CD4-positive, alpha-beta memory T cell (primary cell): Measurements from ENCODE around the gene PRKAG2. TPM values are rescaled to one million over a fixed set of nuclear protein-coding genes. Genes with fewer than 3 reads are reported as not detected.

Source experiments
- CTCF ChIA-PET: fragments of 350-600 bp; sonication (Branson Sonifier 250); formaldehyde crosslinking; loops from one replicate; lab custom pipeline; 2021; ENCODE audit warnings: inconsistent platforms; ENCODE audit not compliant: partially characterized antibody; lab: Charles Lee
- POLR2A ChIA-PET: fragments of 350-600 bp; sonication (Branson Sonifier 250); formaldehyde crosslinking; loops from one replicate; lab custom pipeline; 2021; ENCODE audit not compliant: partially characterized antibody; lab: Charles Lee
- DNase-seq, 5 donors: peaks; one replicate each; pipeline versions ENCODE4 v3.0.0 to v3.0.0-alpha.2; 2020 to 2022; ENCODE audit warnings: mixed read lengths in 1 of 5
- H3K27ac ChIP-seq: one replicate; pipeline ENCODE4 v1.7.0; 2013; ENCODE audit warnings: low read depth, low read length
- H3K27me3 ChIP-seq: 2 replicates; pipeline ENCODE4 v1.7.0; 2013; ENCODE audit warnings: mild to moderate bottlenecking, low read length, moderate library complexity; ENCODE audit not compliant: insufficient read depth
- H3K36me3 ChIP-seq: 2 replicates; pipeline ENCODE4 v1.7.0; 2013; ENCODE audit warnings: mild to moderate bottlenecking, low read length, moderate library complexity; ENCODE audit not compliant: insufficient read depth
- H3K4me1 ChIP-seq: 2 replicates; pipeline ENCODE4 v1.7.0; 2013; ENCODE audit warnings: mild to moderate bottlenecking, low read length, moderate library complexity; ENCODE audit not compliant: insufficient read depth
- H3K4me3 ChIP-seq, 2 donors: one replicate each; pipeline ENCODE4 v1.7.0; 2013; ENCODE audit warnings: low read length in 2 of 2, mild to moderate bottlenecking in 1 of 2
- H3K9me3 ChIP-seq, 2 donors: one replicate each; pipeline ENCODE4 v1.7.0; 2013; ENCODE audit warnings: low read length in 2 of 2, control low read depth in 1 of 2; ENCODE audit not compliant: control insufficient read depth in 1 of 2
- H3K27ac Mint-ChIP-seq, 7 donors: one replicate each; pipeline ENCODE4 v1.8.0; 2020 to 2021; ENCODE audit warnings: mixed read lengths in 7 of 7, mild to moderate bottlenecking in 6 of 7, inconsistent platforms in 3 of 7, moderate library complexity in 3 of 7
- H3K27me3 Mint-ChIP-seq, 2 donors: one replicate each; pipeline ENCODE4 v1.8.0; 2020 to 2021; ENCODE audit warnings: mixed read lengths in 2 of 2
- H3K36me3 Mint-ChIP-seq, 2 donors: one replicate each; pipeline ENCODE4 v1.8.0; 2020 to 2021; ENCODE audit warnings: mixed read lengths in 2 of 2, inconsistent platforms in 1 of 2, mild to moderate bottlenecking in 1 of 2
- H3K4me1 Mint-ChIP-seq, 4 donors: one replicate each; pipeline ENCODE4 v1.8.0; 2020 to 2021; ENCODE audit warnings: mixed read lengths in 4 of 4, mild to moderate bottlenecking in 1 of 4
- H3K4me3 Mint-ChIP-seq, 8 donors: one replicate each; pipeline ENCODE4 v1.8.0; 2020 to 2021; ENCODE audit warnings: mixed read lengths in 8 of 8, mild to moderate bottlenecking in 7 of 8, moderate library complexity in 6 of 8, inconsistent platforms in 3 of 8
- H3K9me3 Mint-ChIP-seq, 8 donors: one replicate each; pipeline ENCODE4 v1.8.0; 2020 to 2021; ENCODE audit warnings: mixed read lengths in 8 of 8, mild to moderate bottlenecking in 5 of 8, inconsistent platforms in 3 of 8, moderate library complexity in 1 of 8
- intact Hi-C: fragments of 100-400 bp; cut with micrococcal nuclease; formaldehyde crosslinking; loops from one replicate; pipeline ENCODE4 v1.15.1; 2023
- polyA plus RNA-seq, 2 donors: library from polyadenylated mRNA; unstranded; fragments of 300-500 nt; fragmentation: Illumina TruSeq; gene quantifications; one replicate each; pipeline ENCODE4 v1.2.3, GENCODE V29; 2021
- total RNA-seq, 2 experiments: library from RNA; stranded (reverse); gene quantifications; one replicate each; pipeline ENCODE4 v1.2.3, GENCODE V29; 2021

Gene PRKAG2
- total and polyA plus RNA-seq, 4 experiments from 2014 or later: 27.4 to 61.0 (median 47.4) TPM

DNA sequence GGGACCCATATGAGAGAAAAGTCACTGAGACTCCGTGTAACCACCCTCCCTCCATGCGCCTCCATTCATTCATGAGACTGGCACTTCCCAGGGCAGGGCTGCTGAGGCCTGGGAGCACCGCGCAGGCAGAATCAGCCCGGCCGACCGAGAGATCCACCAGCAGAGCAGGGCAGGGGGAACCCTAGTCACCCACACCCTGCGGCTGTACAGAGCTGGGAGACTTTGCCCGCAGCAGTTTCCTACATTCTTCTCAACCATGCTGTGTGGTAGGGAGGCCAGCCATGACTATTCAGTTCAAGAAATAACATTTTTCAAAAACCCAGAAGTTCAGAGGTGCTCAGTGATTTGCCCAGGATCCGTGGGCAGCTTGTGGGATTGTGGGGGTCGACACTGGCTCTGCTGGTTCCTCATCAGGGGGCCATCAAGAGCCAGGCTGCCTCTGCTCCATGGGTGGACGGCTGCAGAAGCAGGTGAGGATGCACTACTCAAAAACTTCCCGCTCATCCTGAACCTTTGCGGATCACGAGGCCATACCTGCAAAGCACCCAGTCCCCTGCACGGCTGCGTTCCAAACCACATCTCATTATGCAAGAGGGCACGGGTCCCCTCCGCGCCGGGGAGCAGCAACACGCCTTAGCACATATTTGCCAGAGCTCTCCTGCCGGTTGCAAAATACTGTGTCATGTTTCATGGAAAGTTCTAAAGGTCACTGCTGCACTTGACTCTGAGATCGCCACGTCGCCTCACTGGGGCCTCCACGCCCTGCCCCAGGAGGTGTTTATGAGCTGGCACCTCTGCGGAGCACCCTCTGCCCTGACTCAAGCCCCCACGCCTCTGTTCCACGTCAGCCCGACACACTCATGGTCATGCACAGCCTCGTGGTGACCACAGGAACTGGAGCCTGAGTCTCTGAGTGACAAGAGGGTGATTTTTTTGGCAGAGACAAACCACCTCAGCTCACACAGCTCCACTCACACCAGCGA lies 132.0 kb downstream of the PRKAG2 start:
- Mint-ChIP-seq H3K4me1 (peaks cover 7 to 13% (median 10%) of the 10 kb centered on the region in 4 donors), H3K4me3 (no peak overlapping the region), H3K27me3 (no peaks in the 10 kb centered on the region), H3K27ac (peak overlapping the region in 1 of 7 donors; percentile 22), H3K36me3 (peaks cover 2 to 10% of the 10 kb centered on the region in 2 donors), H3K9me3 (no peaks in the 10 kb centered on the region)
- Histone ChIP-seq H3K36me3 (no peaks in the 10 kb centered on the region), H3K4me1 (no peaks in the 10 kb centered on the region), H3K4me3 (no peak overlapping the region), H3K27ac (no peak overlapping the region), H3K27me3 (no peaks in the 10 kb centered on the region), H3K9me3 (no peaks in the 10 kb centered on the region)
- ChIA-PET CTCF (interaction anchor here (1.2 kb wide), 2 partner anchors 15 to 16 kb away, joined by 3 read pairs; no protein-coding TSS in a partner anchor), POLR2A (no interaction called here)
- intact Hi-C loops: no loop called here
- no peak for DNase-seq

DNA sequence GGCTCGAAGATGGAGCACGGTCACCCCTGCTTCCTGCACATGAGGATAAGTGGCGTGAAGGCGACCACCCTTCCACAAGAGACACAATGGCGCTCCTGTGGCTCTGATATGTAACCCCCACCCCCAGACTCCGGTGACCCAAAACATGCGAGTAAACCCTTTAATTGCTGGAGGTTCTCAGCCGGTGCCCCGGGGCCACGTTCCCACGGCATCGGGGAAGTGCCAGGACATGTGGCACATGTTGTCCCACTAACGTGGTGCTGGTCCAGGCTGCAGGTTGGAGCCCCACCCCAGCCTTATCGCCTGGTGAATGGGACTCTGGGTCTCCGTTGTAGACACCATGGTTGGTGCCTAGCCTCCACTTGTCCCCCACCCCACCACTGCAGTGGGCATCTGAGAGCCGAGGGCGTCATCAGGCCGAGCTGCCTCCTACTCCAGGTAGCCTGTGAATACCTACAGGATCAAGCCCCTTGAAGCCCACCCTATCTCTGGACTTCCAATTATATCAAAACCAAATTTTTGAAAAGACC lies 132.8 kb downstream of the PRKAG2 start:
- Mint-ChIP-seq H3K36me3 (peaks cover 0 to 10% of the 10 kb centered on the region in 2 donors), H3K27me3 (no peaks in the 10 kb centered on the region), H3K27ac (no peak overlapping the region), H3K4me3 (no peak overlapping the region), H3K4me1 (peaks cover 7 to 13% (median 8%) of the 10 kb centered on the region in 4 donors), H3K9me3 (peaks cover 0 to 2% (median 0%) of the 10 kb centered on the region in 8 donors)
- no peak for DNase-seq
- intact Hi-C loops: no loop called here
- CTCF ChIA-PET: interaction anchor here (1.2 kb wide), 1 partner anchor 17 kb away, joined by 3 read pairs; no protein-coding TSS in a partner anchor
- no peak overlapping the region for H3K4me3 ChIP-seq
- H3K9me3 ChIP-seq: no peaks in the 10 kb centered on the region
- no peaks in the 10 kb centered on the region for H3K4me1 ChIP-seq
- POLR2A ChIA-PET: no interaction called here
- H3K27ac ChIP-seq: no peak overlapping the region
- no peaks in the 10 kb centered on the region for H3K27me3 ChIP-seq
- H3K36me3 ChIP-seq: no peaks in the 10 kb centered on the region

DNA sequence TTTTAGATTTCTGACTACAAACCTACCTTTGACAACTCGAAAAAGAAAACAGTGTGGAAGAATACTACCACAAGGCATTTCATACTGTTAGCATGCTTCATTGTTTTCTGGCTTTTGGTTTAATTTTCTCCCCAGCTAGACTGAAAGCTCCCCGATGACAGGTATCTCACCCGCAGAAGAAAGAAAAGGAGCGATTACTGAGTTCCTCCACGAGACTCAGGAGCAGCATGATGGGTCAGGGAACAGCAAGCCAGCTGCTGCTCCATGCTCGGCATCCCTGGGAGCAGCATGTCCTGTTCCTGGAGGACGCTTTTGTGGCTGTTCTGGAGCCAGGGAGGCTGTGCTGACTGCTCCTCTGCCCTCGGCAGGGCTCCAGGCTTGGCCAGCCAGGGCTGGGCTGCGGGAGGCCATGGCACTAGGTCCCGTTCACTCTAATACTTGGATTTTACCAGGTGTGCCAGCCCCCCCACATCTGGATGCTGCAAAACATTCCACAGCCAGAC lies 133.4 kb downstream of the PRKAG2 start:
- no peak for DNase-seq
- Histone ChIP-seq H3K27ac (no peak overlapping the region), H3K27me3 (no peaks in the 10 kb centered on the region), H3K9me3 (no peaks in the 10 kb centered on the region), H3K4me3 (no peak overlapping the region), H3K36me3 (no peaks in the 10 kb centered on the region), H3K4me1 (no peaks in the 10 kb centered on the region)
- H3K9me3 Mint-ChIP-seq: peaks cover 0 to 2% (median 0%) of the 10 kb centered on the region in 8 donors
- CTCF ChIA-PET: interaction anchor here (1.2 kb wide), 1 partner anchor 17 kb away, joined by 3 read pairs; no protein-coding TSS in a partner anchor
- intact Hi-C loops: no loop called here
- H3K4me3 Mint-ChIP-seq: no peak overlapping the region
- H3K27ac Mint-ChIP-seq: no peak overlapping the region
- POLR2A ChIA-PET: no interaction called here
- H3K36me3 Mint-ChIP-seq: peaks cover 0 to 10% of the 10 kb centered on the region in 2 donors
- H3K27me3 Mint-ChIP-seq: no peaks in the 10 kb centered on the region
- peaks cover 7 to 13% (median 9%) of the 10 kb centered on the region in 4 donors for H3K4me1 Mint-ChIP-seq

DNA sequence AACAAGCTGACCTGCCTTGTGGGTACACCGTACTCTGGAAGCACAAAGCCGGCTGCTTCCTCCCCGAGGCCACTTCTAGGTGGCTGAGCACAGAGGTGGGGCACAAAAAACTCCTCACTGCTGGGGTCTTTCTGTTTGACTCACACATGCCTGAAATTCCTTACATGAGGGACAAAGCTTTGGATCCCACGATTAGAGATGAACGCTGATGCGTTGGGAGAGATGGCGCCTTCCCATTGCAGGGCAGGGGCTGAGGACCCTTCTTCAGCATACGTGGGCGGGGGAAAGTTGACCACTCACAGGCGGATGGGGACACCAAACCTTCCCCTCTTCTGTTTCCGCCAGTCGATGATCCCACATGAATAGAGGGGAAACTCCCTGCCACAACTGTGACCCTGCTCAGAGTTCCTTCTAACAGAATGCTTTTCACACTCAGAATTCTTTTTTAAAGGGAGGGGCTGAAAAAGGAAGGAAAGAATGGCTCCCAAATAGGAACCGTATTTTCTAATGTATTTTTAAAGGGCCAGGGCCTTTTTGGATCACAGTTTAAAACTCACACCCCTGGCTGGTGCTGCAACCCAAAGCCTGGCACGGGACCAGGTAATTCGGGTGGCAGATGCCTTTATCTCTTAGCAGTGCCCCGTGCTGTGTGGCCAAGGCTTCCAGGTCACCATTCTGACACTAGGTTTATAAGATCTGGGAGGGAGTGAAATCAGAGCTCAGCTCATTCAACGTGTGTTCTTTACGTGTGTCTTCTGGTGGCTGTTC lies 134.0 kb downstream of the PRKAG2 start:
- Mint-ChIP-seq H3K9me3 (peaks cover 0 to 2% (median 0%) of the 10 kb centered on the region in 8 donors), H3K36me3 (peaks cover 0 to 10% of the 10 kb centered on the region in 2 donors), H3K4me3 (no peak overlapping the region), H3K27ac (no peak overlapping the region), H3K4me1 (peaks cover 7 to 13% (median 9%) of the 10 kb centered on the region in 4 donors), H3K27me3 (no peaks in the 10 kb centered on the region)
- Histone ChIP-seq H3K4me1 (no peaks in the 10 kb centered on the region), H3K4me3 (no peak overlapping the region), H3K36me3 (no peaks in the 10 kb centered on the region), H3K27ac (no peak overlapping the region), H3K27me3 (no peaks in the 10 kb centered on the region), H3K9me3 (no peaks in the 10 kb centered on the region)
- intact Hi-C loops: no loop called here
- ChIA-PET CTCF (no interaction called here), POLR2A (no interaction called here)
- DNase-seq: no peak

DNA sequence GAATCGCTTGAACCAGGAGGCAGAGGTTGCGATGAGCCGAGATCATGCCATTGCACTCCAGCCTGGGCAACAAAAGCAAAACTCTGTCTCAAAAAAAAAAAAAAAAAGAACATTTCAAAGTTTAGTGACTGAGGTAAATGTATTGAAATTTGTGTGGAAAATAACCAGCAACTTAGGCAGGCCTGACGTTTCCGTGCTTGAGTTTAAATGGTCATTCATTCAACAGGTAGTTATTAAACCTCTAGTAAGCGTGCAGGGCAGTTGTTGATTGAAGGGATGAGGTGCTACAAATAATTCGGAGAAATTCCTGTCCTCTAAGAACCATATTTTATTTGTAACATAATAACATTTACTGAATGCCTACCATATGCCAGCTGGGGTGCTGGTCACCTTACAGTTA lies 135.3 kb downstream of the PRKAG2 start:
- Histone ChIP-seq H3K9me3 (no peaks in the 10 kb centered on the region), H3K4me1 (no peaks in the 10 kb centered on the region), H3K27ac (no peak overlapping the region), H3K27me3 (no peaks in the 10 kb centered on the region), H3K4me3 (no peak overlapping the region), H3K36me3 (no peaks in the 10 kb centered on the region)
- ChIA-PET POLR2A (no interaction called here), CTCF (interaction anchor here (0.5 kb wide), 1 partner anchor 245 kb away, joined by 4 read pairs; no protein-coding TSS in a partner anchor)
- Mint-ChIP-seq H3K4me1 (peaks cover 5 to 9% (median 7%) of the 10 kb centered on the region in 4 donors), H3K27me3 (no peaks in the 10 kb centered on the region), H3K4me3 (no peak overlapping the region), H3K36me3 (peaks cover 0 to 6% of the 10 kb centered on the region in 2 donors), H3K9me3 (peaks cover 0 to 2% (median 0%) of the 10 kb centered on the region in 8 donors), H3K27ac (no peak overlapping the region)
- no peak for DNase-seq
- intact Hi-C loops: no loop called here

DNA sequence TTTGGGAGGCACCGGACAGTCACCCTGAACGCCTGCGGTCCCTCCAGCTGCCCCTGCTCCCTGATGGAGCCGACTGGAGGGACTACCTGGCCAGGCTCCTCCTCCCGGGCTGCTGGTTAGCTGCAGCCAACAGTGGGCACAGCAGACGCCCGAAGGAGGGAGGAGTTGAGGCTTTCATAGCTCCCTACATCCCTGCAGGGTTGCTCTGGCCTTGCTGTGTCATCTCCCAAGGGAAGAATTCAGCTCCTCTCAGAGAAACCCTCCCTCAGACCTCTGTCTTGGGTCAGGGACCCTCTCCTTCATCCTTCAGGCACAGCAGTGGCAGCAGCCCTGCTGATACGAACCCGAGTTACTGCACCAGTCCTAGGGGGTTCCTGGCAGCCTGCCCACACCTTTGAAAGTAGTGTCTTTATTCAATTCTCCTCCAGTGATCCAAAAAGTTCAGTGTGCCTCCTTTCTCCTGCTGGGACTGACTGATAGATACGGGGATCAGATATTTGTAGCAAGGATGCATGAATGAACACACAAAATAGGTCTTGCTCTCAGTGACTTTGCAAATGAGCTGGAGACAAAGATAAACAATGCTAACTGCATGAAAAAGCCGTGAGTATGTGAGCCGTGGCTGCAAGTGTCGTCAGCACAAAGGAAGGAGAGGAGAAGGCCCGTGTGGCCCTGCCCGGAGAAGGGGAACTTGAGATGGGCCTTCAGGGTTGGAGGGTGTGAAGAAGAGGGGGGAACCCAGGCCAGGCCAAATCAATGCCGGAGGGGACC lies 136.6 kb downstream of the PRKAG2 start:
- H3K27ac ChIP-seq: no peak overlapping the region
- intact Hi-C loops: no loop called here
- no peak overlapping the region for H3K4me3 Mint-ChIP-seq
- no peaks in the 10 kb centered on the region for H3K4me1 ChIP-seq
- peak overlapping the region in 2 of 7 donors; percentile 13 to 47 for H3K27ac Mint-ChIP-seq
- CTCF ChIA-PET: no interaction called here
- no peaks in the 10 kb centered on the region for H3K27me3 ChIP-seq
- H3K36me3 ChIP-seq: no peaks in the 10 kb centered on the region
- peaks cover 0 to 2% (median 0%) of the 10 kb centered on the region in 8 donors for H3K9me3 Mint-ChIP-seq
- DNase-seq: no peak
- no peak overlapping the region for H3K4me3 ChIP-seq
- peaks cover 0 to 6% of the 10 kb centered on the region in 2 donors for H3K36me3 Mint-ChIP-seq
- no peaks in the 10 kb centered on the region for H3K9me3 ChIP-seq
- POLR2A ChIA-PET: no interaction called here
- peaks cover 7 to 9% (median 8%) of the 10 kb centered on the region in 4 donors for H3K4me1 Mint-ChIP-seq
- H3K27me3 Mint-ChIP-seq: no peaks in the 10 kb centered on the region
